Raji (cell line): ENCODE results near the gene PTPN4.

Source experiments
- POLR2A ChIP-seq: IDR thresholded peaks from 2 replicates; pipeline ENCODE4 v1.6.1; 2011; ENCODE audit warnings: low read depth, low read length, control low read depth; ENCODE audit not compliant: insufficient read depth

PTPN4 gene

DNA sequence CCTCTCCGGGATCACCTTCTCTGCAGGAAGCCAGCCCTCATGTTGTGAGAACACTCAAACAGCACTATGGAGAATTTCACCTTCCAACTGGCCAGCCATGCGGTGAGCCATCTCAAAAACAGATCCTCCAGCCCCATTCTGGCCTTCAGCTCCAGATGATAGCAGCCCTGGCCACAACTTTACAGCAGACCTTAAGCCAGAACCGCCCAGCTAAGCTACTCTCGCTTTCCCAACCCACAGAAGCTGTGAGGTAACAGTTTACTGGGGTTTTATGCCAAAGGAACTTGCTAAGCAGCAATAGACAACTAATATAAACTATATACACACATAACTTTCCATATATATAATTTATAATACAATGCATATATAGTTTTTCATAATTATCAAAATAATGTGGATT is 11.6 kb upstream of the PTPN4 start:
- no peak for TF ChIP-seq POLR2A

DNA sequence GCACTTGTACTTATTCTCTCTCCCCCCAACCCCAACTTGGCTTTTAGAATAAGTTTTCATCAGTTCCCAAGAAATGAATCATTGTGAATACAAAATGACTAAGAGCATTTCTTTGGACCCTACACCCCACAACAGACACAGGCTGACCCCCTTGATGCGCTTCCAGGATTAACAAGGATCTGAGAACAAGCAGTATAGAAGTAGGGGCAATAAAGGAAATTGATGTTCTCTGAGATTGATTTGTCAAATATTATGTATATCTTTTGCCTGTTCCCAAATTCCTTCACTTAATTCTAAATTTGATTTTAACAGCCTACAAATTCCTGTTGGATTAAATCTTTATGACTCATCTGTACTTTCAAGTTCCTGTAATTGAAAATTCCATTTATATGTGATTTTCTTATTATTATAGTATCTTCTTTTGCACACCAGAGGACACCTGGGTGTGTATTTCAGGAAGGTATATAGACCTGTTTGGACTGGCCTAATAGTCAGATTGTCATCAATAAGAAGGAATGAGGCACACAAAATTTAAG is 10.2 kb upstream of the PTPN4 start:
- TF ChIP-seq POLR2A, result no peak

DNA sequence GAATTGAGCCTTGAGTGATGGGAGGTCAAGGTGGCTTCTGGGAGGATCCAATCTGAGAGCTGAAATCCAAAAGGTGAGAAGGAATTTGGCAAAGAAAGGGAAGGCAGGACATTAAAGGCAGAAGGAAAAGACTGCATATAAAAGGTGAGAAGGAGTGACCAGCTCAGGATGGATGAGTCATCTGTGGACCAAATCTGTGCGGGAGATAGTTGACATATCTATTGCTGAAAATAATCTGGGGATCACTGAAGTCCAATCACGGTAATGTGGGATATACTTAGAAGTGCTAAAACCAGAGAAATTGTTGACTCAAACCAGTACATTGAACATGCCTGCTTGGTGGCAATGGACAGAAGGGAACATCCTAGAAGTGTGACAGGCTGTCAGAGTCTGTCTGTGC is 8.0 kb upstream of the PTPN4 start:
- no peak for TF ChIP-seq POLR2A

DNA sequence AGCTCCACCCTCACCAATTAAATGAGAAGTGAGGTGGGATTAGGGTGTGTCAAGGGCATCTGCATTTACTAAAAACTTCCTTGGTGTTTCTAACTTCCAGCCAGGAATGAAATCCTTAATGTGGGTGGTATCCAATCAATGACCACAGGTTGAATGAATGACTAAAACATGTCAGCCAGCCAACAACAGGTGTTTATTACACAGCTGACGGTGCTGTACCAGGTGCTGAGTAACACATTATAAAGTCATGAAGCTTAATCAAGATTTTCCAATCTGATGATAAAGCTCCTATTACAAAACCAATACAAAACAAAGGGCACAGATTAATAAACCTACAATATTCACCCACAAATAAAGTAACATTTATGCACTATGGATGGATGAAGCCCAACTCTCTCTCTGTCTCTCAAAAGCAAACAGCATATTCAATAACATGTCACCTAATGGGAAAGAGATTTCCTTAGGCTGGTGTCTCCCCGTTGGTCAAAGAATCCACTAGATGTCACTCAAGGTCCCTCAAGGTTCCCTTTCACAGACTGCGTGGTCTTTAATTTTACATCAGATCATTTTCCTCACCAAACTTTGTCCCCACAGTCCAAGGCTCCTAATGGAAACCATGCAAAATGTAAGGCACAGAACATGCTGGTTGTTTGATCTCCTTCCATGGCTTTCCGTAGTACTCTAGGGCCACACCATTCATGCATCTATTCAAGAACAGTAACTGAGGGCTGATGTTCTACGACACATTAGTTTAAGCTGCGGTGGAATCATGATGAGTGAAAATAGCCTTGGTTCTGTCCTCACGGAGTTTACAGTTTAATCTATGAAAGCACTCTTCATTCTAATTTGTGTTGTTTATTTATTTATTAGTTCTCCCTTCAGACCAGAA is 6.4 kb upstream of the PTPN4 start:
- no peak for TF ChIP-seq POLR2A

DNA sequence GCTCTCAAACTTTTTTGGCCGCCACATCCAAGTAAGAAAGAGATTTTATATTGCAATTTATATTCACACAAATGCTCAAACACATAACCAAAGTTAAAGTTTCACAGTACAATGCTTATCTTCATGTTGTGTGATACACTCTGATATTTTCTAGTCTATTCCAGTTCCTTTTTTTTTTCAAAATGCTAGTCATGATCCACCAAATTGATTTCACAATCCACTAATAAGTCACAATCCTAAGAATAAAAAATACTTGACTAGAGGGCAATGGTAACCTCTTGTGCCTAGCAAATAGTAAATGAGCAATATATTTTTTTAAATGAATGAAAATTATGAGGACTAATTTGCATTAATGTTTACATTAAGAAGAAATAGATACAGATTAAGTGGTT is 5.8 kb upstream of the PTPN4 start:
- TF ChIP-seq POLR2A, result no peak

DNA sequence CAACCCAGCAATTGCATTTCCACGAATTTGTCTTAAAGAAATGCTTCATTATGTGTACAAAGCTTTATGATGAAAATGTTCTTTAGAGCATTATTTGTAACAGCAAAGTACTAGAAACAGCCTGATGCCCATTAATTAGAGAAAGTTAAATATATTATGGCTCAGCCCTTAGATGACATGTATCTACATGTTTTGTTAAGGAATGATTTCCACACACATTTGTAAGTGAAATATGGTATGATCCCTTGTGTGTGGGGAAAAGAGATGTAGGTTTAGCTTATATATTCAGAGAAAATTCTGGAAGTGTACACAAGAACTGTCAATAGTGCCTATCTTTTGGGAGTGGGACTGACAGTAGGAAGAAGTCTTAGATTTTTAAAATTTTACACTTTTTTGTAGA is 3.8 kb upstream of the PTPN4 start:
- TF ChIP-seq POLR2A, result no peak

DNA sequence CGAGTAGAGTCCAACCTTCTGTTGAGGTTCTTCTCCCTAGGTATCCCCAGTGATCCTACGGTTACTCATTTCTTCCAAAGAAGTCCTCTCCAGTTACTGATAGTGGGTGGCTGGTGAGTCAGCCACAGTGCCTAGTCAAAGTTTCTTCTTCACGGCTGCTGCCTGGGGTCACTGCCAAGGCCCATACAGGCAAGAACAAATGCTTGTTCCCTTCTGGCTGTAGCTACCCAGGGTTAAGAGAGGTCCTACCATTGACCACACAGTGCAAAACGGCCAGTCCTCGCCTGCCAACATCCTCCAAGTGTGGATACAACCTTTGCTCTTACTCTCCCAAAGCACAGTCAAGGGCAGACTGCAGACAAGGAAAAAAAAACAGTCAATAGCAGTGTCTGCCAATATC is 2.9 kb upstream of the PTPN4 start:
- no peak for TF ChIP-seq POLR2A

DNA sequence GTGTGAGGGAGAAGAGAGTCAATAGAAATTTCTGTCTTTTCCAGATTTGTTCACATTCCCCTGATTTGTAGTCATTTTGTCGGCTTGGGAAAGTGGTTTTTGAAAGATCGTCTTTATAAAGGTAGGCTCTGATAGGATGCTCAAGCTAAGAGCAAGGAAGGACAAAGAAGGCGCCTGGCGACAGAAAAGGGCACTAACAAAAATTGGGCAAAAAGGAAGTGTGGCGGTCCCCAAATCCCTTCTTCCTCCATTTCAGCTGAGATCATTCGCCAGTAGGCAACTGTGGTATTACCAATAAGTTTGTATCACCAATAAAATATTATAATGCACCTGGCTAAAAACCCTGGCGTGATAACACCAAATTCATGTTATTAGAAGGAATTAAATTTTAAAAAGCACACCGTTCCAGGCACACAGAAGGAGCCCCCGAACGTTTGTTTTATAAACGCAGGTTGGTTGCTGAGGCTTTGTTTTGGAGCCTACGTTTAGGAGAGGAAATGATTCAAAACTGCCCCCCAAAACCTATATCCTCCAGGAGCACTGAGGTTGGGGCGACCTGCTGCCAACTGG is 756 bp upstream of the PTPN4 start:
- TF ChIP-seq POLR2A, result no peak

DNA sequence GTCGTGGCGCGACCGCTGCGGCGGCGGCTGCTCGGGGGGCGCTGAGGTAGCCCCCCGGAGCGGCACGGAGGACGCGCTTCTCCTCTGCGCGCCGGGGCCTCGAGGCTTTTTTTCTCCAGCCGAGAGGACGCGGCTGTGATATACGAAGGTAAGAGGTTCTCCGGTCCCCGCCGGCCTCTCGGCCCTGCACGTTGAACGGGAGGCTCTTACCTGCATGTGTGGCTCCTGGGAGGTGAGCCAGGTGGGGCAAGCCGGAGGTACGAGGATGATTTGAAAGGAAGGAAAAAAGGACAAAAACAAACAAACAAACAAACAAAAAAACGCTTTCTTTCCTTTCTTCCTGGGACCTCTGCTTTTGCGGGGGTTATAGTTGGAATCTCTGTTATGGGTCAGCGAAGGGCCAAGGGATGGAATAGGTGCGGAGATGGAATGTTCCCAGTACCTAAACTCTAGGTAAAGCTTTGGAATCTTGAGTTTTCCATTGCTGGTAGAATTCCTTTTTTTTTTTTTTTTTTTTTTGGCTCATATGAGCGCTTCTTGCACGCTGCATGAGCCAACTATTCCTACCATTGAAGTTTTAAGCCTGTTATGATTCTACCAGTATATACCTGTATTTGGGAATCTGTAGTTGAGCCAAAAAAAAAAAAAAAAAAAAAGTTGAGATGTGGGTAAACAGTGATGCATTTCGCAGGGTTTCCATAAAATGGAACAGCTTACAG is 674 bp downstream of the PTPN4 start:
- no peak for TF ChIP-seq POLR2A

DNA sequence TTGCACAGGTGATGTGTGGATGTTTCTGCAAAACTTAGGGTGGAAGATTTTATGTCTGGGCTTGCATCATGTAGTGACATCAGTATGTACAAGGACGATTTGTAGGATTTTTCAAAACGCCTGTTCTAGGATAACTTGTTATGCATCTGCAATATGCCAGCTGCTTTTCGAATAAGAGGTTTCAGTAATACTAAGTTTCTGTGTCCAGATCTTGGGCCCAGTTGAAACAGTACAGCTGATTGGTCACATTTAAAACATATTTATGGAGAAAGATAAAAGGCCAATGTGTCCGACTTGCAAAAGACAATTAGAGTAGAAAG is 1.2 kb downstream of the PTPN4 start:
- no peak for TF ChIP-seq POLR2A

DNA sequence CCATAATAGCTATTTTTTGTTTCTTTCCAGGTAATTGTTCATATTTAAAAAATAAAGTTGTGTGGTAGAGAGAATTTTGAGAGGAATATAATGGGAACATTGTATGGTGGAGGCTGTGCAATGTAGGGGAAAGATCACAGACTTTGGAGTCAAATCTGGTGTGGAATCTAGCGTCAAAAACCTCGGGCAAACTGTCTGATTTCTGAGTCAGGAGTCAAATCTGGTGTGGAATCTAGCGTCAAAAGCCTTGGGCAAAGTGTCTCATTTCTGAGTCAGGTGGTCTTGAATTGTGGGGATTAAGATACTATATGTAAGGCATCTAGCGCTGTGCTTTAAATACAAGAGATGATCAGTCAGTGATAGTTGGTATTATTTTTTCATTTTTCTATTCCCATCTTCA is 5.1 kb downstream of the PTPN4 start:
- TF ChIP-seq POLR2A, result no peak

DNA sequence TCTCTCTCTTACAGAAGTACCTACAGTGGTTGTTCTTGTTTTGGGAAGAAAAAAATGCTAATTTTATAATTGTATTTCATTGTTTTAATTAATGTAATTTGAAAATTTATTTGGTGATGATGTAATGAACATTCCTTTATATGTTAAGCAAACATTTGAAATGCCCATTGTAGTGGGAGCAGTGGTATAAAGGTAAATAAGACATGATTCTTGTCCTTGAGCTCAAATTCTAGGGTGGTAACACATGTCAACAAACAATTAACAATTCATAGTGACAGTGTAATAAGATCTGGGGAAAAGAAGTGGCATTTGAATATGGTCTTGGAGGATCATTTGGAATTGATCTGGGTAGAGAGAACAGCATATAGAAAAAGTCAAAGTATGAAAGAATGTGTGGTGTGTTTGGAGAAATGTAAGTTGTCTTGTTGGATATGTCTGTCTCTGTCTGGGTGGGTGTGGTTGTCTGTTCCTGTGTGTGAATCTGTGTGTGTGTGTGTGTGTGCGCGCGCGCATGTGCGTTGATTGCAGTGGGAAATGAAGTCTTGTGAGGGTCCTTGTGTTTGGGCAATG is 5.8 kb downstream of the PTPN4 start:
- TF ChIP-seq POLR2A, result no peak

DNA sequence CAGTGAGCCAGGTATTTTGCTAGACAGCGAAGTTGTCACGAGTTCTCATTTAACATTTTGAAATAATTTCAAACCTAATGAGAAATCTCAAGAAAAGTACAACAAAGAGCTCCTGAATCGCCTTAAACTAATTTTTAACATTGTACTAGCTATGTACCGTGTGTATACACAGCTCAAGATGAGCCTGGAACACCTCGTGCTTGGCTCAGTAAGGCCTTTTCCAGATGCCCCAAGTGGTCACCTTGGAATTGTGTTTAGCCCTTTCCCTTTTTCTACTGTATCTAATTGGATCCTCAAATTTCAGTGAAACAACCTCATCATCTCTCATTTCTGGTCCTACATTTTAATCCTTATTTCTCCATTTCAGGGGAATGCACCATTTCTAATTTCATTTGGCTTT is 7.2 kb downstream of the PTPN4 start:
- TF ChIP-seq POLR2A, result no peak

DNA sequence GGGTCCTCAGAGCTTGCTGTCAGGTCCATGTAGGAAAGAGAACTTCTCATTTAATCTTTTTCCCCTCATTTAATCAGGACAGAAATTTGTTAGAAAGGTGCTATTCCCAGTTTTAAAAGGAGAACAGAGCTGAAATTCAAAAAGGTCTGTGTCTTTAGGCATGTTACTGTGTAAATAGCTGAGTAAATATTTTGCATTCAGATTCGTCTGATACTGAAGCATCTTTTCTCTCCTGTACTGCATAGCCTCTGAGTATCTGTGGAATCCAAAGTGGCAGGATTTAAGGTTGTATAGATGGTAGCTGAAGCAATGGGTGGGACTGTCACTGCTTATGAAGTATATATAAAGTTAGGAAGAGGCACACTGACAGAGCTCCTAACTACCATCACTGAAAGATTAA is 9.0 kb downstream of the PTPN4 start:
- no peak for TF ChIP-seq POLR2A

DNA sequence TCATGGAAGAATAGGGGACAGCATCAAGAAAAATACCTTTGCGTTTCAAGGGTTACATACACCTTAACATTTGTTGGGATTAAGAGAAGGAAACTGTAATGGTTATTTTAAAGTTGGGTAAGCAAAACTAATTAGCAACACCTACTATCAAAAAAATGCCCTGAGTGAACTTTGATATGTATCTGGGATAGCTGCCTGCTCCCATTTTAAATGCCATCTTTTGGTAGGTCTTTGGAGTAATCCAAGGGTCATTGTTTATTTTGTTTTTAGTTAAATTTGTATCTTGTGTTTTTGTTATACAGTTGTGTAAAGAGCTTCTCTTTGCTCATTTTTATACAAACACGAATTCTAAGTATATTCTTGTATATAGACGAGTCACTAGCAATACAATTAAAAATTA is 9.9 kb downstream of the PTPN4 start:
- no peak for TF ChIP-seq POLR2A

DNA sequence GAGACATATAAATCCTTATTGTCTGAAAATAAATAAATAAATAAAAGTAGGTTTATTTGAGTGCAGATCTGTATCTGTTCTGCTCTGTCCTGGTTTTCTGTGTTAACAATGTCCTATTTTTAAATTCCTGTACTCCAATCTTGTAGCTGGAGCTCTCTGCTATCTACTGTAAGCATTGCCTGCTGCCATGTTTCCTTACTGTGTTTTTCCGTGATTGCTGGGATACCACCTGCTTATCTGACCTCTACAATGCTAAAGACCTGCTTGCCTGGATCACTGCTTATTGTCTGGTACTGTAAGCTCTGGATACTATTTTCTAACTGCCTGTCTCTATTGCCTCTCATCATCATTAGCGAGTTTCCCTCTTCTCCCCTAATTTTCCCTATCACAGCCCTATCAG is 11.6 kb downstream of the PTPN4 start:
- TF ChIP-seq POLR2A, result no peak
